GM15510 (cell line): ENCODE results near the gene LYPD3.

Source experiments
- POLR2A ChIP-seq: IDR thresholded peaks from 3 replicates; pipeline ENCODE4 v1.6.1; 2011; ENCODE audit warnings: borderline replicate concordance; ENCODE audit not compliant: insufficient read length; ENCODE audit errors: extremely low read depth

LYPD3 gene

DNA sequence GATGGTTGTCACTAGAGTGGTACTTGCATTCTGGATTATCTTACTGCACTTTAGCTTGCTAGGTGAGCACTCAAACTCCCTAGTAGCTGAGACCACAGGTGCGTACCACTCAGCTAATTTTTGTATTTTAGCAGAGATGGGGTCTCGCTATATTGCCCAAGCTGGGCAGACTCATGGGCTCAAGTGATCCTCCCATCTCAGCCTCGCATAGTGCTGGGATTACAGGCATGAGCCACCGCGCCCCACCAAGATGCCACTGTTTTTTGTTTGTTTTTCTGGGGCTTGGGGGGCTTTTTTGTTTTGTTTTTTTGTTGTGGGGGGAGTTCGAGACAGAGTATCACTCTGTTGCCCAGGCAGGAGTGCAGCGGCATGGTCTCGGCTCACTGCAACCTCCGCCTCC is 17.8 kb downstream of the LYPD3 start:
- no peak for TF ChIP-seq POLR2A

DNA sequence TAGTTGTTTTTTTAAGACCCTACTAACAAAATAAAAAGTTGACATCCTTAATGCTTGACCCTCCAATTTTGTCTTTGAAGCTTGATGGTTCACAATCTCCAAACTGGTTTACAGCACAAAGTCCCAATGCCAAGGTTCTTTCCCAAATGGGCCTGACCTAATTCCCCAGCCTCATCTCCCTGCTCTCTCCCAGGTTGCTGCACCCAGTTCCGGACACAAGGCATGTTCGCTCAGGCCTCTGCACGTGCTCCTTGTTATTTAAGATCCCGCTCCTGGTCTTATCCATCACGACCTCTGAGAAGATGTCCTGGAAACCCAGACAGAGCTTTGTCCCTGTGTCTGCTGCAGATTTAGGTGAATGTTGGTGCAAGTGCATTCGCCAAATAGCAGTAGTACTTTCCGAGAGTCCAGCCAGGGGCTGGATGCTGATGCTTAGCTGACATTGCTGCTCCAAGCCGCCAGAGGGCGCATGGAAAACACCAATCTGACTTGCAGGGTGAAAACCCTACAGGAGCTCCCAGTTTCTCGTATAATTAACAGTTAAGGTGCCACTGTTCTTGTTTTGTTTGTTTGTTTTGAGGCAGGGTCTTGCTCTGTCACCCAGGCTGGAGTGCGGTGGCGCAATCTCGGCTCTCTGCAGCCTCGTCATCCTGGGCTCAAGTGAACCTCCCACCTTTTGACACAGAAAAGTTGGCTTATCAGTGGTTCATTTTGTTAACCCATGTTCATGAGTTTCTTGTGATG is 18.5 kb downstream of the LYPD3 start:
- no peak for TF ChIP-seq POLR2A

DNA sequence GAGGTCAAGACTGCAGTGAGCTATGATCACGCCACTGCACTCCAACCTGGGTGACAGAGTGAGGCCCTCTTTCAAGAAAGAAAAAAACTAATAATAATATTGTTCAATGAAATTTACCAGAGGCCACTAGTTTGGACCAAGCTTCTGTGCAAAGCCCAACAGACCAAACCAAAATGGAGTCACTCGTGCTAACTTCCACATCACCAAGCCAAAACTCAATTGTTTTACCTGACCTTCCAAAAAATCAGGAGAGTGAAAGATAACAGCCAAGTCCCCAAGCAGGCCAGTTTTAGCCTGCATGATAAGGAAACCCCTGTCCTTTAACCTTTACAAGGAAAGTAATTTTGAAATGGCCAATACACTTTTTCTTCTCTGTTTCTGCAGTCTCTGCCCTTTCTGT is 20.0 kb downstream of the LYPD3 start:
- no peak for TF ChIP-seq POLR2A

DNA sequence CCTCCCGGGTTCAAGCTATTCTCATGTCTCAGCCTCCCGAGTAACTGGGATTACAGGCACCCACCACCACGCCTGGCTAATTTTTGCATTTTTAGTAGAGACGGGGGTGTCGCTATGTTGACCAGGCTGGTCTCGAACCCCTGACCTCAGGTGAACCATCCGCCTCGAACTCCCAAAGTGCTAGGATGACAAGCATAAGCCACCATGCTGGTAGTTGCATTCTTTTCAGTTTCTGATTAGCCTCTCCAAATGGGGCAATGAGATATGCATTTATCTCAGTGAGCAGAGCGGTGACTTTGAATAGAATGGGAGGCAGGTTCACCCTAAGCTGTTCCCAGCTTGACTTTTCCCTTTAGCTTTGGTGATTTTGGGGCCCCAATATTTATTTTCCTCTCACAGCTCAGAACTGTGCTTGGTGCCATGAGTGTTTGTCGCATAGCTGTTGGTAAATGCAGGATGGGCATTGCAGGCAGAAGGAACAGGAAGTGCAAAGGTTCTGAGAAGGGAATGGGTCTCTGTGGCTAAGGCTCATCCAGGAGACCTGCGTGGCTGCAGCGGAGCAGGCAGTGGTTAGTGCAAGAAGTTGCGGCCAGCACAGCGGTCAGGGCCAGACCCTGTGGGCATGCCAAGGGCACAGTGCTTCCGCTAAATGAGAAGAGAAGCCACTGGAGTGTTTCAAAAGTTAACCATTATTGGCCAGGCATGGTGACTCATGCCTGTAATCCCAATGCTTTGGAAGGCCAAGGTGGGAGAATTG is 20.7 kb downstream of the LYPD3 start:
- TF ChIP-seq POLR2A = no peak

DNA sequence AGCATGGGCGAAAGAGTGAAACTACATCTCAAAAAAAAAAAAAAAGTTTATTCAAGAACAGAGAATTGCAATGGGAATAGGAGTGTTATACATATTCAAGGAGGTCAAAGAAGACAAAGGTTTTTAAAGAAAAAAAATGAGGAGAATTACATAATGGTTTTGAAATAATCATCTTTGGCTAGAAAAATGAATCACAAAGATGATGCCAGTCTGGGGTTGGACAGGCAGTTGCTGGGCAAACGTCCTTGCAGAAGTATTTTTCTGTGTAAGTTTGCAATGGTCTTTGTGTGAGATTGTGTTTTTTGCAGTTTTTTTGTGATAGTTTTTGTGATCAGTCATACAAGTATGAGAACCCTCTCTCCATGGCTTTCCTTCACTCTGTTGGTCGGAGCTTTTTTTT is 23.7 kb downstream of the LYPD3 start:
- TF ChIP-seq POLR2A = no peak

DNA sequence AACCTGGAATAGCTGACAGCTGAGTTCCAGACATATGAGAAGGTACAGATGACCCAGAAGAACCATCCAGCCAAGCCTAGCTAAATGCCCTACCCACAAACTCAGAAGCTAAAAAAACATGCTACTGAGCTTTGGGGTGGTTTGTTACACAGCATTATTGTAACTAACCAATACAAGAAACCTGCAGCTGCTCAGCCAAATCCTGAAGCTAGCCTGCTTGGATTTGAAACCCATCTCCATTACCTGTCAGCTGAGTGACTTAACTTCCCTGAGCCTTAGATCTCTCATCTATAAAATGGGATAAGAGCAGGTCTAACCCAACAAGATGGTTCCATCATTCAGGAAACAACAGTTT is 25.7 kb downstream of the LYPD3 start:
- no peak for TF ChIP-seq POLR2A

DNA sequence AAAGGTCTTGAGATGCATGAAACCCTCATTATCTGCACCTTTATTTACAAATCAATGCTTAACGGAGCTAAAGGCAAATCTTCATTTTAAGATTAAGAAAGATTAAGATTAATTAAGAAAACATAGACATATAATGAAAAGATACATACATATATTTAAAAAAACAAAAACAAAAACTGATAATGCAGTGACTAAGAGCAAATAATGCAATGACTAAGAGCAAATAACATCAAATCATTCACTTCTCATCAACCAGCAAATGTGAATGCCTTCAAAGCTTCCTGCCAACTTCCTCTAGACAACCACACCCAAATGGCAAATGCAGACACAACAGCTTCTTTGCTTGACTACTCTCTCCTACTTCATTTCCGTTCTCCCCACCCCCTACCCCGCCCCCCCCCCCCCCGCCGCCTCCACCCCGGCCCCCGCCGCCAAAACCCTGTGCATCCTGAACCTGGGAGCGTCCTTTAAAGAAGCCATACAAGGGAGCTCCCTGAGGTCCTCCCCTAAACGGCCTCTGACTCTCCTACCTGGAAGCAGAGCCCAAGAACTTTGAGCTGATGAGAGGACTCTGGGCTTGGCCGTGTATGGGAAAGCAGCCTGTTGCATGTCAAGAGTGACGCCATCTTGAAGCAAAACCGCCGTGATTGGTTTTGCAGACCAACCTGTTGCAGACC is 26.2 kb downstream of the LYPD3 start:
- no peak for TF ChIP-seq POLR2A

DNA sequence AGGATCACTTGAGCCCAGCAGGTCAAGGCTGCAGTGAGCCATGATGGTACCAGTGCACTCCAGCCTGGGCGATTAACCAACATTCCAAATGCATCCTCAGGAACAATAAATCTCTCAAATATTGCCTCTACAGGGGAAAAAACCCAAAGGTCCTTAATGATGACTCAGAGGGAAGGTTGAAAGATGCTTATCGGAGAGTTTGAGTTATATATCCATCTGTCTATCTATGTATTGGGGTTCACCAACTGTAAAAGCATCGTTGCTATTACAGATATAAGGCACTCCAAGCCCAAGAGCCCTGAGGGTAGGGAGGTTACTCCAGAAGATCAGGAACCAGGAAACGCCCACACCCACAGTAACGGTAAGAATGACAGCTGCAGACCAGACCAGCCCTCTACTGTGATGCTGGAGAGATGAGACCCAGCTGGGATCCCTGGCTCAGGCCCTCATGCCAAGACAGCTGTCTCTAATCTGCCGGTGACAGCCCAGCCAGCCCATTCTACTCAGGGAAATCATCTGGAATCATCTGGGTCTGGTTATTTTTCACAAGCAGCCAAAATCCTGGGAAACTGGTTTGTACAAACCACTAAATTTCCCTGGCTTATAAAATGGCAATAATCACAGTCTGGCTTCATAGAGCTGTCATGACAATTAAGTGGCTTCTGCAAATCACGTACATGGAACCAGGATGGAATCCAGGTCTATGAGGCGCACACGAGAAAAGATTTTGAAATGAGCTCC is 26.9 kb downstream of the LYPD3 start:
- no peak for TF ChIP-seq POLR2A

DNA sequence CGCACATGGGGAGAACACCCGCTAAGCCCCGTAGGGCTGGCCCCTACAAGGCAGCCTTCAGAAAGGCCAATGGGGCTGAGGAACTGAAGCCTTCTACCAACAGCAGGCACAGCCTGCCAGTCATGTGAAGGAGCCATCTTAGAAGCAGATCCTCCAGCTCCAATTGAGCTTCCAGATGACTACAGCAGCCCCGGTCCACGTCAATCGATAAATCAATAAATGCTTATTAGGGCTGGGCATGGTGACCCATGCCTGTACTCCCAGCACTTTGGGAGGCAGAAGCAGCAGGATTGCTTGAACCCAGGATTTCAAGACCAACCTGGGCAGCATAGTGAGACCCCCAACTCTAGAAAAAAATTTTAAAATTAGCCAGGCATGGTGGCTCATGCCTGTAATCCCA is 27.7 kb downstream of the LYPD3 start:
- TF ChIP-seq POLR2A = no peak

DNA sequence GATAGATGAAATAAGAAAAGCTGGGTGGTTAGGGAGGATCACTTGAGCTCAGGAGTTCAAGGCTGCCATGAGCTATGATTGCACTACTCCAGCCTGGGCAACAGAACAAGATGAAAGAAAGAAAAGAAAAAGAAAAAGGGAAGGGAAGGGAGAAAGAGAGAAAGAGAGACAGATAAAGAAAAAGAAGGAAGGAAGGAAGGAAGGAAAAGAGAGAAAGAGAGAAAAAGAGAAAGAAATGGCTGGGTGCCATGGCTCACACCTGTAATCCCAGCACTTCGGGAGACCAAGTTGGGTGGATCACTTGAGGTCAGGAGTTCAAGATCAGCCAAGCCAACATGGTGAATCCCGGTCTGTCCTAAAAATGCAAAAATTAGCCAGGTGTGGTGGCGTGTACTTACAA is 29.6 kb downstream of the LYPD3 start:
- no peak for TF ChIP-seq POLR2A

DNA sequence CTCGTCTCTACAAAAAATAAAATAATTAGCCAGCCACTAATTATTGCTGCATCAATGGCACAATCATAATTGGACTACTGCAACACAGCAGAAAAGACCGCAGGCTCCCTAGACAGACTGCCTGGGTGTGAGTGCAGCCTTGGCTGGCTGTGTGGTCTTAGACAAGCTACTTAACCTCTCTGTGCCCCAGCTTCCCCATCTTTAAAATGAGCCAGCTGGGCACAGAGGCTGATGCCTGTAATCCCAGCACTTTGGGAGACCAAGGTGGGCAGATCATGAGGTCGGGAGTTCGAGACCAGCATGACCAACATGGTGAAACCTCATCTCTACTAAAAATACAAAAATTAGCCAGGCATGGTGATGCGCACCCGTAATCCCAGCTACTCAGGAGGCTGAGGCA is 31.7 kb downstream of the LYPD3 start:
- TF ChIP-seq POLR2A = no peak

DNA sequence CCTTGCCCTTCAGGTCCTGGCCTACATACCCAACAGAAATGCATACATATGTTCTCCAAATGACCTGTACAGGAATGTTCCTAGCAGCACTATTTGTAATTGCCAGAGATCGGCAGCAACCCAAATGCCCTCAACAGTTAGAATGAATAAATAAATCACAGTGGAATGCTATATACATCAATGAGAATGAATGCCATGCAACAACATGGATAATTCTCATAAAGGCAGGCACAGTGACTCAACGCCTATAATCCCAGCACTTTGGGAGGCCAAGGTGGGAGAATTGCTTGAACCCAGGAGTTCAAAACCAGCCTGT is 32.1 kb downstream of the LYPD3 start:
- no peak for TF ChIP-seq POLR2A

DNA sequence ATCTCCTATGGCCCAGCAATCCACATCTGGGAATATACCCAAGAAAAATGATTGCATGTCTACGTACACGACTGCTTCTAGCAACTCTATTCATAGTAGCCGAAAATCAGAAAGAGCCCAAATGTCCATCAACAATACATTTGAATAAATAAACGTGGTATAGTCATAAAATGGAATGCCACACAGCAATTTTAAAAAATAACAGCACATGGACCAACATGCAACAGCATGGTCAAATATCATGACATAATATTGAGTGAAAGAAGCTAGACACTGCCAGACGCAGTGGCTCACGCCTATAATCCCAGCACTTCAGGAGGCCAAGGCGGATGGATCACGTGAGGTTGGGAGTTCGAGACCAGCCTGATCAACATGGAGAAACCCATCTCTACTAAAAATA is 34.4 kb downstream of the LYPD3 start:
- TF ChIP-seq POLR2A = no peak

DNA sequence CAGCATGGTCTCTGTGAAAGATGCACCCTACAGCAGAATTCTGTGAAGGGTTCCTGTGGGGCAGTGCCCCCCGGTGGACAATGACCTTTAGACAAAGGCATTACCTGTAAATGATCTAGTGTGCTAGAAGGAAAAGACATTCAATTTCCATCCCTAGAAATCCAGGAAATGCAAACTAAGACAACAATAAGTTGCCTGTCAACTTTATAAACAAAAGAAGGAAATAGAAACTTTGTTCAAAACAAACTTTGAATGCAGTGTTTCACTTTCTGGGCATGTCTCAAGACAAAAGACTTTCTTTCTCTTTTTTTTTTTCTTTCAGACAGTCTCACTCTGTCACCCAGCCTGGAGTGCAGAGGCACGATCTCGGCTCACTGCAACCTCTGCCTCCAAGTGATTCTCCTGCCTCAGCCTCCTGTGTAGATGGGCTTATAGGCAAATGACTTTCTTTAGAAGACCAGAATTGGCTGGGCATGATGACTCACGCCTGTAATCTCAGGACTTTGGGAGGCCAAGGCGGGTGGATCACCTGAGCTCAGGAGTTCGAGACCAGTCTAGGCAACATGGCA is 35.2 kb downstream of the LYPD3 start:
- TF ChIP-seq POLR2A = no peak

DNA sequence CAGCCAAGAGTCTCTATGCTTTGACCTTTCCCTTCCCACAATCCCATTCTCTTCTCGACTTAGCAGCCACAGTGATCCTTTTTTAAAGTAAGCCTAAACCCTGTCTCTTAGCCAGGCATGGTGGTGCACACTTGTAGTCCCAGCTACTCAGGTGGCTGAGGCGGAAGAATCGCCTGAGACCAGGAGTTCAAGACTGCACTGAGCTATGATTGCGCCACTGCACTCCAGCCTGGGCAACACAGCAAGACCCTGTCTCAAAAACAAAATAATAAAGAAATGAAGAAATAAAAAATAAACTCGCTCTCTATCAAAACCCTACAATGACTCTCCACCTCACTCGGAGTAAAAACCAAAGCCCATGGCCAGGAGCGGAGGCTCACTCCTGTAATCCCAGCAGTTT is 36.0 kb downstream of the LYPD3 start:
- TF ChIP-seq POLR2A = no peak
